K562 (cell line): ENCODE results near the gene NKX6-2. TPM values are rescaled to one million over a fixed set of nuclear protein-coding genes. Genes with fewer than 3 reads are reported as not detected.

Source experiments
- ATAC-seq: fragments of 200-7000 bp; cut with Tn5 transposase; 3 replicates; pipeline ENCODE4 v1.9.1; 2020; ENCODE audit warnings: moderate library complexity
- BruUV-seq: library from RNA; stranded (reverse); fragments of 400-500 nt; replicated peaks from 2 replicates; lab custom pipeline; 2021; lab: Mats Ljungman, UMichigan
- CTCF ChIA-PET: fragments of 300-600 bp; formaldehyde crosslinking; extraction: SDS; loops from one replicate; lab custom pipeline; 2021; ENCODE audit warnings: low intra/inter-chr PET ratio; lab: Yijun Ruan, JAX
- POLR2A ChIA-PET: fragments of 300-600, 350-650 bp; sonication (Branson Sonifier 250); formaldehyde crosslinking; extraction: SDS; loops from one replicate; lab custom pipeline; 2021; ENCODE audit warnings: antibody characterized with exemption, inconsistent platforms; lab: Yijun Ruan, JAX
- DNase-seq, 4 experiments: peaks; one replicate each; pipeline versions ENCODE4 v3.0.0 to v3.0.0-alpha.2; 2011 to 2018; ENCODE audit warnings: low spot score in 3 of 4, mixed read lengths in 3 of 4; ENCODE audit errors: extremely low read depth in 1 of 4
- FAIRE-seq: peaks from 2 replicates; lab custom pipeline; 2011; peaks lifted over from hg19 to GRCh38; lab: Jason Lieb, UNC
- H2AFZ ChIP-seq: 2 replicates; pipeline ENCODE4 v1.6.0; 2011; ENCODE audit warnings: low read depth, low read length, control low read depth, inconsistent platforms
- H3K27ac ChIP-seq: fragments of 200-600 bp; 3 replicates; pipeline ENCODE4 v1.8.0; 2011; ENCODE audit warnings: low read depth, mild to moderate bottlenecking, control low read depth, inconsistent platforms, low read length, moderate library complexity, mixed read lengths; ENCODE audit errors: extremely low read depth
- H3K27me3 ChIP-seq, 2 experiments: fragments of 300-600 bp in 1 of 2; 2 replicates in 1 of 2; 3 replicates in 1 of 2; pipeline versions ENCODE4 v1.6.0 to v1.8.0; 2011; ENCODE audit warnings: inconsistent platforms in 2 of 2, low read length in 2 of 2, mild to moderate bottlenecking in 1 of 2, mixed read lengths in 1 of 2, moderate library complexity in 1 of 2; ENCODE audit not compliant: control insufficient read depth in 2 of 2, insufficient read depth in 2 of 2
- H3K36me3 ChIP-seq: fragments of 300-600 bp; 3 replicates; pipeline ENCODE4 v1.8.0; 2011; ENCODE audit warnings: mild to moderate bottlenecking, low read length, inconsistent platforms; ENCODE audit not compliant: control insufficient read depth, insufficient read depth
- H3K4me1 ChIP-seq, 2 experiments: fragments of 200-600 bp in 1 of 2; replicated peaks in 1 of 2; 2 replicates in 1 of 2; 3 replicates in 1 of 2; pipeline versions ENCODE4 v1.5.1 to v1.8.0; 2011; ENCODE audit warnings: inconsistent platforms in 2 of 2, low read length in 2 of 2, mild to moderate bottlenecking in 1 of 2, mixed read lengths in 1 of 2, moderate library complexity in 1 of 2; ENCODE audit not compliant: control insufficient read depth in 2 of 2, insufficient read depth in 2 of 2
- H3K4me2 ChIP-seq: 2 replicates; pipeline ENCODE4 v1.6.1; 2011; ENCODE audit warnings: low read length, control low read depth, inconsistent platforms, mixed read lengths; ENCODE audit not compliant: insufficient read depth
- H3K4me3 ChIP-seq: fragments of 200-600 bp; sonication (generic), shearing (Covaris generic); 2 replicates; pipeline ENCODE4 v1.5.1; 2016; ENCODE audit warnings: control low read depth, inconsistent platforms
- H3K79me2 ChIP-seq: fragments of 200-600 bp; 3 replicates; pipeline ENCODE4 v1.8.0; 2011; ENCODE audit warnings: low read length, inconsistent platforms; ENCODE audit not compliant: control insufficient read depth, insufficient read depth
- H3K9ac ChIP-seq, 2 experiments: 2 replicates each; pipeline versions ENCODE4 v1.6.0 to v1.6.1; 2011; ENCODE audit warnings: low read depth in 2 of 2, low read length in 2 of 2, control low read depth in 1 of 2, inconsistent platforms in 1 of 2, mild to moderate bottlenecking in 1 of 2, mixed read lengths in 1 of 2; ENCODE audit not compliant: insufficient read depth in 1 of 2
- H3K9me1 ChIP-seq: one replicate; pipeline ENCODE4 v1.6.0; 2011; ENCODE audit warnings: inconsistent platforms, mild to moderate bottlenecking, low read length, moderate library complexity; ENCODE audit not compliant: control insufficient read depth, insufficient read depth
- H3K9me3 ChIP-seq: replicated peaks from 2 replicates; pipeline ENCODE4 v1.5.1; 2011; ENCODE audit warnings: low read depth, low read length, inconsistent platforms; ENCODE audit not compliant: control insufficient read depth, insufficient read depth
- H4K20me1 ChIP-seq: replicated peaks from 2 replicates; pipeline ENCODE4 v1.6.1; 2011; ENCODE audit warnings: low read length, inconsistent platforms, mixed read lengths; ENCODE audit not compliant: control insufficient read depth, insufficient read depth
- CCAR2 ChIP-seq: fragments of 200-400 bp; formaldehyde crosslinking; IDR thresholded peaks from 2 replicates; pipeline ENCODE4 v1.6.1; 2017; ENCODE audit warnings: mild to moderate bottlenecking, low read depth, low read length
- KDM5B ChIP-seq: fragments of 200-600 bp; sonication (generic); IDR thresholded peaks from 2 replicates; pipeline ENCODE4 v1.6.1; 2012; ENCODE audit warnings: low read depth, mild to moderate bottlenecking, moderate library complexity, low read length, control low read depth, inconsistent platforms; ENCODE audit not compliant: insufficient replicate concordance
- PRPF4 ChIP-seq: fragments of 200-400 bp; formaldehyde crosslinking; IDR thresholded peaks from one replicate; pipeline ENCODE4 v1.6.1; 2017; ENCODE audit warnings: low read length, low read depth, mild to moderate bottlenecking; ENCODE audit not compliant: insufficient read depth, poor library complexity, severe bottlenecking
- ZSCAN29 ChIP-seq: fragments of 450-650 bp; IDR thresholded peaks from 2 replicates; pipeline ENCODE4 v1.6.1; 2017
- WGBS: fragments of 100-300 bp; shearing (Covaris generic); methylation state at CpG from one replicate; pipeline ENCODE4 v1.1.6; 2016; ENCODE audit warnings: low coverage, mixed read lengths; ENCODE audit not compliant: insufficient coverage; ENCODE audit errors: missing lambda C conversion rate; 5-methylcytosine and 5-hydroxymethylcytosine counted together
- in situ Hi-C: fragments of 300-500 bp; cut with MboI; formaldehyde crosslinking; loops from 4 replicates; pipeline ENCODE4 v1.15.0; 2018; ENCODE audit warnings: inconsistent platforms, mixed read lengths
- intact Hi-C: fragments of 100-400 bp; cut with micrococcal nuclease; formaldehyde crosslinking; loops from 2 replicates; pipeline ENCODE4 v1.14.2; 2022
- polyA plus RNA-seq, 8 experiments: library from polyadenylated mRNA; depleted of rRNA in 4 of 8; stranded (reverse) in 5 of 8; unstranded in 3 of 8; fragments of >200 nt; fragmentation: Nextera tagmentation in 2 of 8; fragmentation: Illumina TruSeq in 1 of 8; extraction: Ambion mirVana in 2 of 8; extraction: Trizol in 1 of 8; gene quantifications; 2 replicates each; pipeline versions ENCODE4 v1.2.1 to v1.2.3, GENCODE V29; 2011 to 2014; ENCODE audit warnings: inconsistent platforms in 1 of 8, missing spikeins in 1 of 8
- total RNA-seq, 7 experiments: library from RNA; depleted of rRNA in 6 of 7; stranded (reverse); fragments of >200 nt in 6 of 7; fragmentation: Illumina TruSeq in 2 of 7; extraction: Trizol in 2 of 7; gene quantifications; 2 replicates each; pipeline versions ENCODE4 v1.2.1 to v1.2.3, GENCODE V29; 2011 to 2021; ENCODE audit warnings: low replicate concordance in 1 of 7
- TF ChIP-seq, protein P1 (sequence below): IDR thresholded peaks from 2 replicates; pipeline ENCODE4 v1.6.1; 2012; ENCODE audit warnings: low read depth, low read length, improper control_type of control experiment, borderline replicate concordance
- TF ChIP-seq, protein P2 (sequence below): fragments of 450-650 bp; formaldehyde crosslinking; conservative IDR thresholded peaks from 2 replicates; pipeline ENCODE4 v1.4.0; 2022; ENCODE audit warnings: mild to moderate bottlenecking, missing genetic modification characterization
- TF ChIP-seq, protein P3 (sequence below): fragments of 450-650 bp; formaldehyde crosslinking; IDR thresholded peaks from 2 replicates; pipeline ENCODE4 v1.4.0; 2020; ENCODE audit warnings: mild to moderate bottlenecking, moderate library complexity

NKX6-2 gene
- total and polyA plus RNA-seq, 9 of the 15 experiments (the other 6 are each of a cell fraction or from before 2014, with no cell fraction given), result 1.0 to 1.6 TPM; not detected in 7

DNA sequence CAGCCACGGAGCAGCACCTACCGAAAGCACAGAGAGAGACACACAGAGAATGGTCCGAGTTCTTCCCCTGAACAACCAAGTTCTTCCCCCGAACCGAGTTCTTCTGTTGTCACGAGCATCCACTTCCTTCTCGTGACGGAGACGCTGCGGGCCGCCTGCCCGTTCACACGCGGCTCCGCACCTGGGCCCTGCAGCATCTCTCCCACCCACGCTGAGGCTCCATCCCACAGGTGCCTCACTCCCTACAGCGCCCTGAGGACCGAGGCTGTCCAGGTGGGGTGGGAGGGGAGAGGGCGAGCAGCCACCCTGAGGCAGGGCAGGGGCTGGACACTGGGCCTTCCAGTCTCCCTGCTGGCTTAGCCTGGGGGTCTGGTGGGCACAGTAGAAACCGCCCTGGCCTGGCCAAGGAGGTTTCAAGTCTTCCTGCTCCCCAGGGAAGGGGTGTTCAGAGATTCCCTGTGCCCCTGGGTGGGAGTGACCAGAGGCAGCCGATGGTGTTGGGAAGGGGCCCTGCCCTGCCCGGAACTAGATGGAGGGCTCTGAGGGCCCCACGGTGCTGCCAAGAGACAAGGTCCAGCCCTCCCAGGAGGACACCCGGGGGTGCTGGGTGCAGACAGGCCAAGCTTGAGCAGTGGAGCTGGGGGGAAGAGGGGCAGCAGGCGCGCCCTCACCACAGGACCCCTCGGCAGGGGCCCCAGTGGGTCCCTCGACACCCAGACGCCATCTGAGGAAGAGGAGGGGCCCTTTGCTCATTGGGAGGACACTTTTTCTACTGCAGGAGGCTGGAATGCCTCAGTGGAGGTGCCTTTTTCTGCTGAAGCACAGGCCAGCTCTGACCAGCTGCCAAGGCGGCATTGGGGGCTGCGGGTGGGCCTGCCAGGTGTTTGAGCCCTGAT, 5.2 kb upstream of the NKX6-2 start:
- H3K4me1 ChIP-seq, result peaks cover 0 to 11% of the 10 kb centered on the region in 2 experiments; a peak in 1 of 5 replicates
- intact Hi-C loops, result loop anchor here (10.0 kb wide), 1 partner anchor 136 kb away; no protein-coding TSS in a partner anchor
- H3K36me3 ChIP-seq, result no peaks in the 10 kb centered on the region
- H3K9me1 ChIP-seq, result no peaks in the 10 kb centered on the region
- no TSS peak for BruUV-seq
- in situ Hi-C loops, result no loop called here
- H3K27me3 ChIP-seq, result peaks cover 0 to 4% of the 10 kb centered on the region in 2 experiments; a peak in 2 of 5 replicates
- H3K4me2 ChIP-seq, result no peak overlapping the region
- DNase-seq (no peak), ATAC-seq (no peak)
- H3K79me2 ChIP-seq, result no peaks in the 10 kb centered on the region
- CTCF ChIA-PET, result no interaction called here
- H3K9me3 ChIP-seq, result no peaks in the 10 kb centered on the region
- no peak overlapping the region for H2AFZ ChIP-seq
- H3K27ac ChIP-seq, result no peak overlapping the region
- H3K4me3 ChIP-seq, result no peak overlapping the region
- POLR2A ChIA-PET, result interaction anchor here (0.6 kb wide), 2 partner anchors 10 to 63 kb away, joined by 3 read pairs; no protein-coding TSS in a partner anchor
- no peak for TF ChIP-seq PRPF4
- peak; percentile 6; the same call in 1 of the 2 replicates for TF ChIP-seq ZSCAN29
- TF ChIP-seq, all 486 proteins: peak for 1
- no peaks in the 10 kb centered on the region for H4K20me1 ChIP-seq
- H3K9ac ChIP-seq, result no peak overlapping the region
- FAIRE-seq, result no peak
- WGBS, result 18% methylated on average over 6 of the region's 31 CpGs

DNA sequence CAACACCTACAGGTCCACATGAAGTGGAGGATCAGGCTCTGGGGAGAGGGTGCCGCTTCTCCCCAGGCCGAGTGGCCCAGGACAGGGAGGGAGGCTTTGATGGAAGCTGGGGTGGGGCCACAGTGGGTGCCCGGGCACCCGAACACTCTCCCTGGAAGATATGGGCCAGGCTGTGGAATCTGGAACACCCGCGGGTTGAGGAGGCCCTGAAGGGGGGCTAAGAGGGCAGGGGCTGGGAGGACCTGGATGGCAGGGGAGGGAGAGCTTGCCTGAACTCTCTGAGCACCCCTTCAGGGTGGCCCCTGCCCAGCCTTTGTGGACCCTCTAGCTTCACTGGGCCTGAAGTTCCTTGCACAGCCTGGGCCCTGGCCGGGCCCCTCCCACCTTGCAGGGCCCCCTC, 4.5 kb upstream of the NKX6-2 start:
- no peaks in the 10 kb centered on the region for H4K20me1 ChIP-seq
- intact Hi-C loops, result loop anchor here (10.0 kb wide), 1 partner anchor 136 kb away; no protein-coding TSS in a partner anchor
- H3K36me3 ChIP-seq, result no peaks in the 10 kb centered on the region
- in situ Hi-C loops, result no loop called here
- no TSS peak for BruUV-seq
- FAIRE-seq, result no peak
- H3K9me3 ChIP-seq, result no peaks in the 10 kb centered on the region
- H2AFZ ChIP-seq, result no peak overlapping the region
- peaks cover 0 to 11% of the 10 kb centered on the region in 2 experiments; a peak in 1 of 5 replicates for H3K4me1 ChIP-seq
- ChIA-PET POLR2A (interaction anchor here (0.6 kb wide), 1 partner anchor 64 kb away, joined by 3 read pairs; no protein-coding TSS in a partner anchor), CTCF (no interaction called here)
- no peak overlapping the region for H3K4me3 ChIP-seq
- no peak overlapping the region for H3K27ac ChIP-seq
- peaks cover 0 to 4% of the 10 kb centered on the region in 2 experiments; a peak in 1 of 5 replicates for H3K27me3 ChIP-seq
- no peaks in the 10 kb centered on the region for H3K9me1 ChIP-seq
- DNase-seq, result no peak
- no peak overlapping the region for H3K9ac ChIP-seq
- no peak for ATAC-seq
- 0% methylated on average over 4 of the region's 7 CpGs for WGBS
- no peaks in the 10 kb centered on the region for H3K79me2 ChIP-seq
- H3K4me2 ChIP-seq, result no peak overlapping the region
- TF ChIP-seq, protein P1, sequence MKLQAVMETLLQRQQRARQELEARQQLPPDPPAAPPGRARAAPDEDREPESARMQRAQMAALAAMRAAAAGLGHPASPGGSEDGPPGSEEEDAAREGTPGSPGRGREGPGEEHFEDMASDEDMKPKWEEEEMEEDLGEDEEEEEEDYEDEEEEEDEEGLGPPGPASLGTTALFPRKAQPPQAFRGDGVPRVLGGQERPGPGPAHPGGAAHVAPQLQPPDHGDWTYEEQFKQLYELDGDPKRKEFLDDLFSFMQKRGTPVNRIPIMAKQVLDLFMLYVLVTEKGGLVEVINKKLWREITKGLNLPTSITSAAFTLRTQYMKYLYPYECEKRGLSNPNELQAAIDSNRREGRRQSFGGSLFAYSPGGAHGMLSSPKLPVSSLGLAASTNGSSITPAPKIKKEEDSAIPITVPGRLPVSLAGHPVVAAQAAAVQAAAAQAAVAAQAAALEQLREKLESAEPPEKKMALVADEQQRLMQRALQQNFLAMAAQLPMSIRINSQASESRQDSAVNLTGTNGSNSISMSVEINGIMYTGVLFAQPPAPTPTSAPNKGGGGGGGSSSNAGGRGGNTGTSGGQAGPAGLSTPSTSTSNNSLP, result no peak
- TF ChIP-seq KDM5B (no peak), CCAR2 (no peak)
- TF ChIP-seq, protein P2, sequence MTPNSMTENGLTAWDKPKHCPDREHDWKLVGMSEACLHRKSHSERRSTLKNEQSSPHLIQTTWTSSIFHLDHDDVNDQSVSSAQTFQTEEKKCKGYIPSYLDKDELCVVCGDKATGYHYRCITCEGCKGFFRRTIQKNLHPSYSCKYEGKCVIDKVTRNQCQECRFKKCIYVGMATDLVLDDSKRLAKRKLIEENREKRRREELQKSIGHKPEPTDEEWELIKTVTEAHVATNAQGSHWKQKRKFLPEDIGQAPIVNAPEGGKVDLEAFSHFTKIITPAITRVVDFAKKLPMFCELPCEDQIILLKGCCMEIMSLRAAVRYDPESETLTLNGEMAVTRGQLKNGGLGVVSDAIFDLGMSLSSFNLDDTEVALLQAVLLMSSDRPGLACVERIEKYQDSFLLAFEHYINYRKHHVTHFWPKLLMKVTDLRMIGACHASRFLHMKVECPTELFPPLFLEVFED (CRISPR knock-in tag), result no peak
- TF ChIP-seq, protein P3, sequence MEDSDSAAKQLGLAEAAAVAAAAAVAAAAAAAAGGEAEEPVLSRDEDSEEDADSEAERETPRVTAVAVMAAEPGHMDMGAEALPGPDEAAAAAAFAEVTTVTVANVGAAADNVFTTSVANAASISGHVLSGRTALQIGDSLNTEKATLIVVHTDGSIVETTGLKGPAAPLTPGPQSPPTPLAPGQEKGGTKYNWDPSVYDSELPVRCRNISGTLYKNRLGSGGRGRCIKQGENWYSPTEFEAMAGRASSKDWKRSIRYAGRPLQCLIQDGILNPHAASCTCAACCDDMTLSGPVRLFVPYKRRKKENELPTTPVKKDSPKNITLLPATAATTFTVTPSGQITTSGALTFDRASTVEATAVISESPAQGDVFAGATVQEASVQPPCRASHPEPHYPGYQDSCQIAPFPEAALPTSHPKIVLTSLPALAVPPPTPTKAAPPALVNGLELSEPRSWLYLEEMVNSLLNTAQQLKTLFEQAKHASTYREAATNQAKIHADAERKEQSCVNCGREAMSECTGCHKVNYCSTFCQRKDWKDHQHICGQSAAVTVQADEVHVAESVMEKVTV (CRISPR knock-in tag), result no peak
